Measurements from ENCODE around the gene KRTAP9-7.
"Not testable (repeated sequence)": the region's sequence is repeated elsewhere in the genome, so short reads cannot be mapped to it uniquely, and the experiment has no call there.

The KRTAP9-7 gene

GRCh38 chr17:41275648-41276190 lies at the start of gene KRTAP9-7:
KRTAP9-7 (plus strand) TSS chr17:41275698; CDS start chr17:41275698, 0 bp downstream.
- DNase-seq = not testable (repeated sequence)

GRCh38 chr17:41226051-41226450 lies 49.4 kb upstream of the KRTAP9-7 start:
- no peak for DNase-seq

- not testable (repeated sequence) for DNase-seq
Observed at GRCh38 chr17:41226598-41227095, 48.9 kb upstream of the KRTAP9-7 start, which contains the start of gene KRTAP9-2. KRTAP9-2 (plus strand) TSS chr17:41226648; CDS start chr17:41226655, 7 bp downstream.

- no peak for DNase-seq
Observed at GRCh38 chr17:41230094-41230493, 45.4 kb upstream of the KRTAP9-7 start.

- DNase-seq = no peak
Observed at GRCh38 chr17:41231731-41232130, 43.8 kb upstream of the KRTAP9-7 start.

- not testable (repeated sequence) for DNase-seq
Observed at GRCh38 chr17:41232399-41233105, 42.9 kb upstream of the KRTAP9-7 start, which contains the start of gene KRTAP9-3. KRTAP9-3 (plus strand) TSS chr17:41232449; CDS start chr17:41232502, 53 bp downstream.

- DNase-seq = not testable (repeated sequence)
Observed at GRCh38 chr17:41237116-41237515, 38.4 kb upstream of the KRTAP9-7 start.

- DNase-seq = not testable (repeated sequence)
Observed at GRCh38 chr17:41237949-41238437, 37.5 kb upstream of the KRTAP9-7 start, which contains the start of gene KRTAP9-8. KRTAP9-8 (plus strand) TSS chr17:41237999; CDS start chr17:41238052, 53 bp downstream.

- DNase-seq = not testable (repeated sequence)
Observed at GRCh38 chr17:41246995-41247787, 28.3 kb upstream of the KRTAP9-7 start.

GRCh38 chr17:41249637-41250240 lies 25.8 kb upstream of the KRTAP9-7 start, which contains the start of gene KRTAP9-4:
KRTAP9-4 (plus strand) TSS chr17:41249687; CDS start chr17:41249721, 34 bp downstream.
- DNase-seq = not testable (repeated sequence)

- DNase-seq = no peak
Observed at GRCh38 chr17:41251261-41251660, 24.2 kb upstream of the KRTAP9-7 start.

GRCh38 chr17:41254861-41255260 lies 20.6 kb upstream of the KRTAP9-7 start:
- no peak for DNase-seq

- DNase-seq = not testable (repeated sequence)
Observed at GRCh38 chr17:41255381-41256290, 19.9 kb upstream of the KRTAP9-7 start, which contains the start of gene KRTAP9-9. KRTAP9-9 (plus strand) TSS chr17:41255384.

- no peak for DNase-seq
Observed at GRCh38 chr17:41256291-41256685, 19.2 kb upstream of the KRTAP9-7 start.

- no peak for DNase-seq
Observed at GRCh38 chr17:41258406-41258805, 17.1 kb upstream of the KRTAP9-7 start.

- no peak for DNase-seq
Observed at GRCh38 chr17:41263212-41263611, 12.3 kb upstream of the KRTAP9-7 start.

GRCh38 chr17:41264599-41264998 lies 10.9 kb upstream of the KRTAP9-7 start:
- DNase-seq = no peak

- DNase-seq = no peak
Observed at GRCh38 chr17:41265078-41265477, 10.4 kb upstream of the KRTAP9-7 start, which contains the start of gene KRTAP9-6. KRTAP9-6 (plus strand) TSS chr17:41265378; CDS start chr17:41265378, 0 bp downstream.

GRCh38 chr17:41267711-41268110 lies 7.8 kb upstream of the KRTAP9-7 start:
- DNase-seq = no peak

GRCh38 chr17:41271323-41271722 lies 4.2 kb upstream of the KRTAP9-7 start:
- not testable (repeated sequence) for DNase-seq

- DNase-seq = no peak
Observed at GRCh38 chr17:41271858-41272257, 3.6 kb upstream of the KRTAP9-7 start.

Measured in GF-D8 (cell line).